Heart right ventricle (tissue), 16 donors: ENCODE data around the gene MTOR. TPM values are rescaled to one million over a fixed set of nuclear protein-coding genes. Genes with fewer than 3 reads are reported as not detected.

Source experiments
- ATAC-seq, 8 donors: fragments of 200-7000 bp; cut with Tn5 transposase; one replicate each; pipeline ENCODE4 v1.9.1; 2020; ENCODE audit warnings: mild to moderate bottlenecking in 8 of 8, moderate library complexity in 8 of 8, moderate number of reproducible peaks in 1 of 8
- DNase-seq, 2 donors: peaks; one replicate each; pipeline ENCODE4 v3.0.0-alpha.2; 2020
- H3K27ac ChIP-seq, 10 donors: fragments of 200-600 bp; sonication (generic) in 2 of 10; one replicate each; pipeline versions ENCODE4 v1.5.0 to v1.8.0; 2020 to 2022; ENCODE audit warnings: mild to moderate bottlenecking in 3 of 10
- H3K27me3 ChIP-seq, 7 donors: fragments of 200-600 bp; one replicate each; pipeline ENCODE4 v1.8.0; 2021 to 2022; ENCODE audit warnings: mild to moderate bottlenecking in 2 of 7
- H3K36me3 ChIP-seq, 9 donors: fragments of 200-600 bp; sonication (generic) in 1 of 9; one replicate each; pipeline versions ENCODE4 v1.5.0 to v1.8.0; 2020 to 2022; ENCODE audit warnings: mild to moderate bottlenecking in 2 of 9
- H3K4me1 ChIP-seq, 9 donors: fragments of 200-600 bp; sonication (generic) in 1 of 9; one replicate each; pipeline versions ENCODE4 v1.5.0 to v1.8.0; 2020 to 2022; ENCODE audit warnings: mild to moderate bottlenecking in 4 of 9
- H3K4me3 ChIP-seq, 10 donors: fragments of 200-600 bp; sonication (generic) in 2 of 10; one replicate each; pipeline versions ENCODE4 v1.5.0 to v1.8.0; 2020 to 2022; ENCODE audit warnings: mild to moderate bottlenecking in 7 of 10, moderate library complexity in 2 of 10
- H3K9me3 ChIP-seq, 11 donors: fragments of 200-600 bp in 10 of 11; sonication (generic) in 2 of 11; one replicate each; pipeline versions ENCODE4 v1.5.0 to v1.8.0; 2013 to 2022; ENCODE audit warnings: mild to moderate bottlenecking in 2 of 11, control low read depth in 1 of 11, moderate library complexity in 1 of 11
- CTCF ChIP-seq, 9 donors: fragments of 200-600 bp; sonication (generic) in 2 of 9; IDR thresholded peaks; one replicate each; pipeline versions ENCODE4 v1.5.0 to v1.8.0; 2021 to 2022; ENCODE audit warnings: antibody characterized with exemption in 9 of 9, mild to moderate bottlenecking in 5 of 9, moderate library complexity in 1 of 9
- WGBS, 2 donors: extraction: QIAGEN DNeasy Blood & Tissue Kit; methylation state at CpG; one replicate each; pipeline ENCODE4 v1.1.7; 2013; ENCODE audit warnings: inconsistent platforms in 1 of 2; 5-methylcytosine and 5-hydroxymethylcytosine counted together
- intact Hi-C, 10 donors: fragments of 100-400 bp; cut with DNase I; formaldehyde crosslinking; loops; one replicate each; pipeline versions ENCODE4 v1.11.1 to v1.14.2; 2022
- polyA plus RNA-seq, 2 donors: library from polyadenylated mRNA; stranded (reverse); fragments of 200-250 nt; gene quantifications; one replicate each; pipeline ENCODE4 v1.2.3, GENCODE V29; 2013
- total RNA-seq, 10 donors: library from RNA; stranded (reverse); fragmentation: NEBNext Ultra II Directional in 3 of 10; extraction: Animal tissue kit (Norgen Biotek cat#: 25700) in 3 of 10; gene quantifications; one replicate each; pipeline versions ENCODE4 v1.2.1 to v1.2.4, GENCODE V29; 2021 to 2023
- donor health status: Arrhythmogenic right ventricular cardiomyopathy.
- donor health status: ischemic (EF 13 %, LVEDD 7.1; RV severe dilation, severe dysfunction).
- donor health status: healthy with polysubstance abuse.
- donor health status: DM: no; HTN: yes; CAD: no.
- donor health status: DM: no; HTN: no; CAD: no.
- donor health status: ischemic (EF 25% LVEDD 6.9; RV normal size, moderate dysfunction).
- donor health status: ischemic (EF 25% LVEDD 5.7; RV mildly dilated, moderate dysfunction).
- donor health status: healthy.
- donor health status: DM: yes; HTN: yes; CAD: no.
- donor health status: Ischemic cardiomyopathy.
- donor health status: ischemic (EF 35%, LVEDD 5.7; RV mildly dilated, moderate dysfunction).
- donor health status: nonischemic (EF 11% LVEDD 7.7; RV severe dilation, severe dysfunction).
- donor health status: DM: yes; HTN: yes; CAD: no.
- donor health status: PGD.
- donor health status: ischemic (EF 29% LVEDD 5.4; RV normal size, mild dysfunction).
- donor health status: nonischemic (EF 23%, LVEDD 6.1; RV moderate dilation, normal function).

The MTOR gene
- total and polyA plus RNA-seq, 12 donors = 18.7 to 42.7 (median 36.3) TPM

- no peak for ATAC-seq
- intact Hi-C loops = loop anchor here in 1 of 10 donors (10.0 kb wide), 1 partner anchor 121 kb away; the partner anchor contains the start of gene EXOSC10
- Histone ChIP-seq H3K9me3 (no peaks in the 10 kb centered on the region), H3K27me3 (no peaks in the 10 kb centered on the region), H3K36me3 (peaks cover 6 to 100% (median 62%) of the 10 kb centered on the region in 9 donors), H3K4me3 (no peak overlapping the region), H3K27ac (no peak overlapping the region), H3K4me1 (peaks cover 0 to 4% (median 0%) of the 10 kb centered on the region in 9 donors)
- no peak for DNase-seq
- TF ChIP-seq CTCF (IDR thresholded peaks at IDR 0.05) = no peak
- 99 to 100% methylated on average over 1 of the region's 1 CpG for WGBS, 2 donors
Observed at GRCh38 chr1:11216074-11216473, 46.3 kb downstream of the MTOR start.

GRCh38 chr1:11215381-11216005 lies 46.9 kb downstream of the MTOR start:
- no peak for DNase-seq
- Histone ChIP-seq H3K27ac (no peak overlapping the region), H3K4me3 (no peak overlapping the region), H3K27me3 (no peaks in the 10 kb centered on the region), H3K36me3 (peaks cover 6 to 100% (median 68%) of the 10 kb centered on the region in 9 donors), H3K4me1 (peaks cover 0 to under 1% (median 0%) of the 10 kb centered on the region in 9 donors), H3K9me3 (no peaks in the 10 kb centered on the region)
- WGBS, 2 donors = 91 to 100% methylated on average over 2 of the region's 2 CpGs
- TF ChIP-seq CTCF (IDR thresholded peaks at IDR 0.05) = no peak
- intact Hi-C loops = loop anchor here in 1 of 10 donors (10.0 kb wide), 1 partner anchor 121 kb away; the partner anchor contains the start of gene EXOSC10
- no peak for ATAC-seq

- Histone ChIP-seq H3K4me3 (no peak overlapping the region), H3K27me3 (no peaks in the 10 kb centered on the region), H3K36me3 (peaks cover 6 to 100% (median 72%) of the 10 kb centered on the region in 9 donors), H3K4me1 (no peaks in the 10 kb centered on the region), H3K27ac (no peak overlapping the region), H3K9me3 (no peaks in the 10 kb centered on the region)
- intact Hi-C loops = loop anchor here in 1 of 10 donors (10.0 kb wide), 1 partner anchor 120 kb away; the partner anchor contains the start of gene EXOSC10
- WGBS, 2 donors = 51 to 75% methylated on average over 3 of the region's 3 CpGs
- no peak for DNase-seq
- ATAC-seq = no peak
- no peak for TF ChIP-seq CTCF (IDR thresholded peaks at IDR 0.05)
Observed at GRCh38 chr1:11214698-11215380, 47.5 kb downstream of the MTOR start.

GRCh38 chr1:11211925-11212587 lies 50.3 kb downstream of the MTOR start:
- H3K9me3 ChIP-seq = no peaks in the 10 kb centered on the region
- intact Hi-C loops = loop anchor here in 1 of 10 donors (10.0 kb wide), 1 partner anchor 117 kb away; the partner anchor contains the start of gene EXOSC10
- no peak overlapping the region for H3K4me3 ChIP-seq
- no peak overlapping the region for H3K27ac ChIP-seq
- no peaks in the 10 kb centered on the region for H3K27me3 ChIP-seq
- H3K4me1 ChIP-seq = peaks cover 0 to 12% (median 5%) of the 10 kb centered on the region in 9 donors
- no peak for DNase-seq
- peaks cover 6 to 100% (median 68%) of the 10 kb centered on the region in 9 donors for H3K36me3 ChIP-seq
- 92 to 94% methylated on average over 12 of the region's 12 CpGs for WGBS, 2 donors
- no peak for TF ChIP-seq CTCF (IDR thresholded peaks at IDR 0.05)
- ATAC-seq = no peak
